HG03196 (cell line): ENCODE data around the gene ACSF3.
"Not testable (repeated sequence)": the region's sequence is repeated elsewhere in the genome, so short reads cannot be mapped to it uniquely, and the experiment has no call there.

Experiments used
- ATAC-seq: cut with Tn5 transposase; IDR thresholded peaks from one replicate; pipeline ENCODE4 v1.9.1; 2021; ENCODE audit not compliant: unreplicated experiment

The ACSF3 gene

GRCh38 chr16:89156740-89157645, 63.3 kb downstream of the ACSF3 start:
- no peak for ATAC-seq

GRCh38 chr16:89157778-89158177, 64.1 kb downstream of the ACSF3 start:
- no peak for ATAC-seq

- no peak for ATAC-seq
Measured at GRCh38 chr16:89159066-89159849, 65.6 kb downstream of the ACSF3 start.

- no peak for ATAC-seq
Measured at GRCh38 chr16:89159850-89160354, 66.2 kb downstream of the ACSF3 start.

GRCh38 chr16:89160977-89161701, 67.5 kb downstream of the ACSF3 start:
- no peak for ATAC-seq

GRCh38 chr16:89161763-89162713, 68.4 kb downstream of the ACSF3 start:
- no peak for ATAC-seq

GRCh38 chr16:89163297-89163696, 69.6 kb downstream of the ACSF3 start:
- ATAC-seq: no peak

GRCh38 chr16:89164436-89164835, 70.8 kb downstream of the ACSF3 start:
- ATAC-seq: no peak

- no peak for ATAC-seq
Measured at GRCh38 chr16:89164847-89165680, 71.4 kb downstream of the ACSF3 start.

- not testable (repeated sequence) for ATAC-seq
Measured at GRCh38 chr16:89165681-89165979, 72.0 kb downstream of the ACSF3 start.

- ATAC-seq: no peak
Measured at GRCh38 chr16:89166696-89167424, 73.2 kb downstream of the ACSF3 start.

- ATAC-seq: no peak
Measured at GRCh38 chr16:89167425-89167941, 73.8 kb downstream of the ACSF3 start.

- ATAC-seq: no peak
Measured at GRCh38 chr16:89168381-89169189, 74.9 kb downstream of the ACSF3 start.

GRCh38 chr16:89169778-89170177, 76.1 kb downstream of the ACSF3 start:
- no peak for ATAC-seq

GRCh38 chr16:89170346-89171215, 76.9 kb downstream of the ACSF3 start:
- no peak for ATAC-seq
